OCI-LY7 (cell line): Measurements from ENCODE around the gene SUPT5H. TPM values are rescaled to one million over a fixed set of nuclear protein-coding genes. Genes with fewer than 3 reads are reported as not detected.
A peak's percentile ranks its signal among the peaks of the same experiment; 100 is the strongest.

ENCODE experiments used
- BruUV-seq: library from RNA; stranded (reverse); fragments of 400-500 nt; replicated peaks from 2 replicates; lab custom pipeline; 2021; lab: Mats Ljungman, UMichigan
- CTCF ChIA-PET: fragments of 300-600 bp; sonication (Branson Sonifier 250); formaldehyde crosslinking; loops from one replicate; lab custom pipeline; 2022; ENCODE audit warnings: antibody characterized with exemption; ENCODE audit not compliant: unreplicated experiment; lab: Charles Lee
- POLR2A ChIA-PET: fragments of 300-600 bp; sonication (Branson Sonifier 250); formaldehyde crosslinking; loops from one replicate; lab custom pipeline; 2022; ENCODE audit warnings: antibody characterized with exemption; lab: Charles Lee
- DNase-seq: peaks from one replicate; pipeline ENCODE4 v3.0.0-alpha.2; 2015; ENCODE audit warnings: low spot score
- H2AFZ ChIP-seq: fragments of 200-600 bp; sonication (generic), shearing (Covaris generic); 2 replicates; pipeline ENCODE4 v1.6.1; 2014; ENCODE audit warnings: mild to moderate bottlenecking, antibody characterized with exemption, low read length, moderate library complexity
- H3K27ac ChIP-seq: fragments of 200-600 bp; sonication (generic); 2 replicates; pipeline ENCODE4 v1.5.1; 2014; ENCODE audit warnings: mixed run types, low read depth, mild to moderate bottlenecking, moderate library complexity, low read length, inconsistent platforms; ENCODE audit not compliant: poor library complexity, severe bottlenecking
- H3K36me3 ChIP-seq: fragments of 200-600 bp; sonication (generic); 2 replicates; pipeline ENCODE4 v1.6.1; 2014; ENCODE audit warnings: mild to moderate bottlenecking, antibody characterized with exemption, low read length, moderate library complexity, mixed read lengths; ENCODE audit not compliant: insufficient read depth
- H3K4me1 ChIP-seq: fragments of 200-600 bp; sonication (generic); 2 replicates; pipeline ENCODE4 v1.5.1; 2014; ENCODE audit warnings: mild to moderate bottlenecking, low read length; ENCODE audit not compliant: insufficient read depth, poor library complexity, severe bottlenecking
- H3K4me2 ChIP-seq: fragments of 200-600 bp; sonication (generic); 2 replicates; pipeline ENCODE4 v1.6.1; 2014; ENCODE audit warnings: mild to moderate bottlenecking, low read length
- H3K4me3 ChIP-seq: fragments of 200-600 bp; sonication (generic); 2 replicates; pipeline ENCODE4 v1.5.1; 2014; ENCODE audit warnings: mild to moderate bottlenecking, low read depth, low read length; ENCODE audit not compliant: poor library complexity, severe bottlenecking
- H3K79me2 ChIP-seq: fragments of 200-600 bp; sonication (generic); 2 replicates; pipeline ENCODE4 v1.6.1; 2016; ENCODE audit warnings: low read depth, mild to moderate bottlenecking, low read length, moderate library complexity, mixed read lengths; ENCODE audit not compliant: insufficient read depth
- H3K9me2 ChIP-seq: fragments of 200-600 bp; sonication (generic); 2 replicates; pipeline ENCODE4 v1.6.1; 2016; ENCODE audit warnings: mild to moderate bottlenecking, low read length, mixed read lengths; ENCODE audit not compliant: insufficient read depth
- H3K9me3 ChIP-seq: fragments of 200-600 bp; sonication (generic); 2 replicates; pipeline ENCODE4 v1.6.1; 2014; ENCODE audit warnings: mild to moderate bottlenecking, mixed run types, low read length, mixed read lengths
- H4K20me1 ChIP-seq: fragments of 200-600 bp; sonication (generic); 2 replicates; pipeline ENCODE4 v1.6.1; 2014; ENCODE audit warnings: mild to moderate bottlenecking, antibody characterized with exemption, low read length, moderate library complexity, mixed read lengths; ENCODE audit not compliant: insufficient read depth
- CTCF ChIP-seq: fragments of 200-600 bp; sonication (generic); conservative IDR thresholded peaks from 2 replicates; pipeline ENCODE4 v1.5.1; 2014; ENCODE audit warnings: mild to moderate bottlenecking, antibody characterized with exemption, low read length, moderate library complexity, mixed read lengths
- EZH2phosphoT487 ChIP-seq: fragments of 200-600 bp; sonication (generic); IDR thresholded peaks from 2 replicates; pipeline ENCODE4 v1.6.1; 2018; ENCODE audit warnings: low read depth, borderline replicate concordance, mild to moderate bottlenecking, mixed run types, antibody characterized with exemption, low read length, moderate library complexity, mixed read lengths
- intact Hi-C: fragments of 100-400 bp; cut with micrococcal nuclease; formaldehyde crosslinking; loops from one replicate; pipeline ENCODE4 v1.10.0; 2022; ENCODE audit not compliant: unreplicated experiment
- total RNA-seq, 2 experiments: library from RNA; depleted of rRNA in 1 of 2; stranded (reverse); fragments of >200 nt in 1 of 2; shearing (Covaris generic) in 1 of 2; gene quantifications; 2 replicates each; pipeline ENCODE4 v1.2.3, GENCODE V29; 2014 to 2022

SUPT5H gene
- total RNA-seq, 2 experiments from 2014 or later: 70.1 to 175 TPM

GRCh38 chr19:39428283-39429112 is 16.9 kb upstream of the SUPT5H start:
- intact Hi-C loops: no loop called here
- peaks cover 4% of the 10 kb centered on the region for H4K20me1 ChIP-seq
- H3K4me1 ChIP-seq: peaks cover 5% of the 10 kb centered on the region
- no peaks in the 10 kb centered on the region for H3K9me2 ChIP-seq
- TF ChIP-seq CTCF (no peak), EZH2phosphoT487 (no peak)
- H2AFZ ChIP-seq: no peak overlapping the region
- POLR2A ChIA-PET: interaction anchor here (1.8 kb wide), 1 partner anchor 7 kb away, joined by 12 read pairs; the partner anchor contains the start of gene RPS16
- H3K79me2 ChIP-seq: peaks cover 7% of the 10 kb centered on the region
- DNase-seq: no peak
- CTCF ChIA-PET: no interaction called here
- no peak overlapping the region for H3K4me2 ChIP-seq
- peaks cover 46% of the 10 kb centered on the region for H3K36me3 ChIP-seq
- no peaks in the 10 kb centered on the region for H3K9me3 ChIP-seq
- BruUV-seq: no TSS peak
- no peak overlapping the region for H3K27ac ChIP-seq
- H3K4me3 ChIP-seq: no peak overlapping the region

- Histone ChIP-seq H3K79me2 (peaks cover 30% of the 10 kb centered on the region), H3K36me3 (peaks cover 56% of the 10 kb centered on the region), H3K9me2 (no peaks in the 10 kb centered on the region), H3K4me2 (no peak overlapping the region), H3K4me3 (no peak overlapping the region), H3K9me3 (no peaks in the 10 kb centered on the region), H3K4me1 (peaks cover 18% of the 10 kb centered on the region), H3K27ac (peak overlapping the region; percentile 11), H4K20me1 (peaks cover 17% of the 10 kb centered on the region), H2AFZ (no peak overlapping the region)
- CTCF ChIA-PET: no interaction called here
- POLR2A ChIA-PET: no interaction called here
- peak; percentile 34 for DNase-seq
- BruUV-seq: no TSS peak
- TF ChIP-seq EZH2phosphoT487 (no peak), CTCF (no peak)
- intact Hi-C loops: no loop called here
Observed at GRCh38 chr19:39430675-39431593, 14.4 kb upstream of the SUPT5H start.
